GM18507 (cell line): ENCODE measurements around the gene SLC25A48.

ENCODE experiments used
- DNase-seq: peaks from one replicate; pipeline ENCODE4 v3.0.0; 2011; ENCODE audit warnings: low read depth; ENCODE audit not compliant: insufficient read length; ENCODE audit errors: extremely low spot score
- FAIRE-seq: peaks from 2 replicates; lab custom pipeline; 2011; peaks lifted over from hg19 to GRCh38; lab: Jason Lieb, UNC

SLC25A48 gene

GRCh38 chr5:135876146-135876545, 41.7 kb downstream of the SLC25A48 start:
- FAIRE-seq = no peak

GRCh38 chr5:135877570-135878155, 43.2 kb downstream of the SLC25A48 start:
- DNase-seq (no peak), FAIRE-seq (no peak)

More at GRCh38 chr5:135876146-135876545, 41.7 kb downstream of the SLC25A48 start:
- no peak for DNase-seq

- FAIRE-seq = no peak
- DNase-seq = no peak
Observed at GRCh38 chr5:135878156-135878620, 43.7 kb downstream of the SLC25A48 start.

GRCh38 chr5:135879591-135879990, 45.1 kb downstream of the SLC25A48 start:
- DNase-seq = no peak
- FAIRE-seq = no peak

DNA sequence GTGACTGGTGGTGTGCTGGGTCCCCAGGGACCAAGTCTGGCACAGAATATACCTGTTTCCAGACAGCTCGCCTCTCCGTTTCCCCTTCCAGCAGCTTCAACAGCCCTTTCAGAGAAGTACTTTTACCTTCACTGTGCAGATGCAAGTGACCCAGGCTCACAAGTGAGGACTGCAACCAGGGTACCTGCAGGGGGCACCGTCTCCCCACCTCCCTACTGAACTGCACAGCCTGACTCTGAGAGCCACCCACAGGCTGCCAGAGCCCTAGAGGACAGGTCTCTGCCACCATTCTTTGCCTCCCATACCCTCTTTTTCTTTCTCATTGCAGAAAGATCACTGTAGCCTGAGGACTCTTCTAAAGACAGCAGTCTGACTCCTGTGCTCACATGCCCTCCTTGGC, 45.8 kb downstream of the SLC25A48 start:
- DNase-seq (no peak), FAIRE-seq (no peak)

DNA sequence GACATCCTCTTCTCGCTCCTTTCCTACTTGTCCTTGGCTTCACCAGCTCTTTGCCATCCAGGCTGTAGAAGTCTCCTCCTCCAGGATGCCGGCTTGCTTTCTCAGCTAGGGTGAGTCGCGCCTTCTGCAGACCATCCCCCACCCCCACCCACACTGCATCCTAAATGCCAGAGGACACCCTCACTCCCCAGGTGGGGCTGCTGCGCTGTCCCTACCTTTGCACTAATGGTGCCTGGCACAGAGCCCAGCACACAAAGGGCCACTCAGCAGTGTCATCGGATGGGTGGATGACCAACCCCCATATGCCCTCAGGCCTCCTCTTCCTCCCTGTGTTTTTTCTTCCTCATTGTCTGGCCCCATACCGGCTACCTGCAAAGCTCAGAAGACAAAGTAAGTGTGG, 46.3 kb downstream of the SLC25A48 start:
- DNase-seq (no peak), FAIRE-seq (no peak)

DNA sequence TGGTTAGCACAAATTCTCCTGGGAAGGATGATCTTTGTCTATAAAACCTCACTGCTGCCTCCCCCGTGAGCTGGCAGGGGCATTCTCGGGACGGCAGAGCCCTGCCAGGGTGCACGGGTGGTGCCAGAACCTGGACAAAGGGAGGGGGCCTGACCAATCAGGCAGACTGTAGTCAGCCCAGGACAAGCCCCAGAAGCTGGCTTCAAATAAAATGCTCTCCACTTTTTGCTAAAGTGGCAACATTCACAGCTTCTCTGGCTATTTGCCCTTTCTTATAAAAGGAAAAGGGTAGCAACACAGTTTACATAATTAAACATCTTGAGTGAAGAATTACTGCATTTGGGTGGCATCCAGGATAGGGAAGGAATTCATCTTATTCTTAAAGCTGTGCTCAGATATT, 46.8 kb downstream of the SLC25A48 start:
- DNase-seq (no peak), FAIRE-seq (no peak)

DNA sequence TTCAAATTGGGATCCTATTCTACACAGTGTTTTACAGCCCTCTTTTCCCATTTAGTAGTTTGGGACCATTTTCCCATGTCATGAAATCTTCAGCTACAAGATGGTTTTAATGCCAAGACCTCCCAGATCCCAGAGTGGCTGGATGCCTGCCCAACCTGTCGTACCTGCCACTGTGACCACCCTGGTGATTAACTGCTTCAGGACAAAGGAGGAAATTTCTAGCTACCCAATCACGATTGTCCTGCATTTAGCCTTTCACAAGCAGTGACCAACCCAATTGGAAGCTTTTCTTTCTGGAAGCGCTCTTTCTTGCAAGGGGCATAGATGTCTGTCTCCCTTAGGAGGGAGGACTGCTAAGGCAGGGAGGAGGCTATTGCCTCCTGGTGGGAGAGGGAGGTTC, 47.4 kb downstream of the SLC25A48 start:
- FAIRE-seq = no peak
- DNase-seq = no peak

DNA sequence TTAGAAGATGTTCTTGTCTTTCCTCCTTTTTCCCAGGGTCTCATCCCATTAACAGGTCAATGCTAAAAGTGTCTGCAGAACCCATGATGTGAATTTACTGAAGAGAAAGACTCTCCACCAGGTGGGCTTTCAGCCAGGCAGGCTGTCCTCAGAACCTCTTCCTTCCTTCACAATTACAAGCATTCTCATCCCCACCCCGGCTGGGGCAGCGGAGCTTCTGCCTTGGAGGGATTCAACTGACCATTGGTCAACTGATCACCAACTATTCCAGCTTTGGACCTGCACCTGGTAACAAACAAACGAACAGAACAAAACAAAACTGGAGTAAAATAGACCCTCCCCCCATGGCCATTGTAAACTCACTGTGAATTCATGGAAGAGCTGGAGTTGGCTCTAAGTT, 48.6 kb downstream of the SLC25A48 start:
- DNase-seq = no peak
- no peak for FAIRE-seq

GRCh38 chr5:135883441-135883840, 49.0 kb downstream of the SLC25A48 start:
- no peak for DNase-seq
- no peak for FAIRE-seq

GRCh38 chr5:135885031-135885430, 50.6 kb downstream of the SLC25A48 start:
- DNase-seq = no peak
- no peak for FAIRE-seq

- FAIRE-seq = no peak
- DNase-seq = no peak
Observed at GRCh38 chr5:135886136-135886535, 51.7 kb downstream of the SLC25A48 start.

DNA sequence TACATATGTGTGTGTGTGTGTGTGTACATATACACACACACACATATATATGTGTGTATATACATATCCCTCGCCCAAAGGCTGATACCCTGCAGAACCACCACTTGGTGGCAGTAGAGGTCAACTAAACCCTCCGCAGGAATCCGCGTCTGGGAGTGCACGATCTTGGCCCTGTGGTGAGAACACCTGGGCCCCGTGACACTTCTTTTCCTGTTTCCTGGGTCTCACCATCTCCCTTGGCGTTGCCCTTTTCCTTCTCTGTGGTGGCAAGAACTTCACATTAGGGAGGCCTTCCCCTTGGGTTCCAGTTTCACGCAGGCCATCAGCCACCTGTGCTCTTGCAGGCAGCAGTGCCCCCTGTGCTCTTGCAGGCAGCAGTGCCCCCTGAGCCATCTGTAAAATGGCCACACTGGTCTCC, 53.0 kb downstream of the SLC25A48 start:
- FAIRE-seq = peak; percentile 88

DNA sequence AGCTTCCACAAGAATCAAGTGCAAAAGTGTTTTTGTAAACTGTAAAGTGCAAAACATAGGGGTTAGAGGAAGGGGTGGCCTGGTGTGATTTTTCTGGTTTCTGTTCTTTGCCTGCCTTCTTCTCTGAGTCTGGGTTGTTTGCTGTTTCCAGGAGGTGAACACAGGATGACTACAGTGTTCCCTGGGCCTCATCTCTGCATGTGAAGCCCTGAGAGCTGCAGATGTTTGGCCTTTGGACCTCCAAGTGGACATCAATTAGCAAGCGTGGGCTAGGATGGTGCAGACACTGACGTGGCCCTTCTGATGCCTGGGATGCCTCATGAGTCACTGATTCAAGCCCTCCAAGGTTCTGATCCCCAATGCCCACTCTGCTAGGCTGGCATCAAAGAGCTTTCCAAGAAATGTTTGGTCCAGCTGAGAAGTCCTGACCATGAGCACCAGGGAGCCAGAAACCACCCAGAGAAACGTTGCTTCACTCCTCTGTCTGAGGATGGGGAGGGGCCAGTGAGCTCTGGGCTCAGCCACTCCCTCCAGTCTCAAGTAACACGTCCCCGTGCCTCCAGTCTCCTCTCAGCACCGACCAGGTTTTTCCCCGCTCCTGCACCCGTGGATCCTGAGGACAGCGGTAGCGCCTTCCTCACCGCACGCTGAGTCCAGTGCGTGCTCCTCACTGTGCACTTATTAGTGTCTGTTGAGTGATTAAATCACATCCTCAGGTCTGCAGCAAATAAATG, 53.6 kb downstream of the SLC25A48 start:
- FAIRE-seq (no peak), DNase-seq (no peak)

More for the DNA sequence above, 53.0 kb downstream of the SLC25A48 start:
- DNase-seq = peak; percentile 59

- DNase-seq (no peak), FAIRE-seq (no peak)
Observed at GRCh38 chr5:135890296-135890695, 55.8 kb downstream of the SLC25A48 start.

- peak; percentile 12 for DNase-seq
- peak; percentile 63 for FAIRE-seq
Observed at GRCh38 chr5:135890867-135891266, 56.4 kb downstream of the SLC25A48 start.

DNA sequence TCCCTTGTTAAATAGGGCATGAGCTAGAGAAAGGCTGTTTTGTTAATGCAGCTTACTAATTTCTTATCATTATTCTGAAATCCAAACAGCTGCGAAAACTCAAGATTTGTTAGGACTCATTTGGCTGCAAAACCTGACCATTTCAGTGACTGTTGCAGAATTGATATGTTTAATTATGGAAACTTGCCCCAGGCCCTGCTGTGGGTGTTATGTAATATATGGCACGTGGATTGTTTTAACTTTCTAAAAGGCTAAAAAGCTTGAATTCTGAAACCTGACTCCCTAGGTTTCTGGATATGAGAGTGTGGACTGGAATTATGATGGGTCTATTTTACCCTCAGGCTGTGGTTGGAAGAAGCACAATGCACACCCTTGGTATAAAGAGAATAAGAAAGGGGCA, 56.8 kb downstream of the SLC25A48 start:
- DNase-seq = no peak
- no peak for FAIRE-seq

- DNase-seq (no peak), FAIRE-seq (no peak)
Observed at GRCh38 chr5:135891791-135892190, 57.3 kb downstream of the SLC25A48 start.

GRCh38 chr5:135894276-135894675, 59.8 kb downstream of the SLC25A48 start:
- DNase-seq (no peak), FAIRE-seq (no peak)

DNA sequence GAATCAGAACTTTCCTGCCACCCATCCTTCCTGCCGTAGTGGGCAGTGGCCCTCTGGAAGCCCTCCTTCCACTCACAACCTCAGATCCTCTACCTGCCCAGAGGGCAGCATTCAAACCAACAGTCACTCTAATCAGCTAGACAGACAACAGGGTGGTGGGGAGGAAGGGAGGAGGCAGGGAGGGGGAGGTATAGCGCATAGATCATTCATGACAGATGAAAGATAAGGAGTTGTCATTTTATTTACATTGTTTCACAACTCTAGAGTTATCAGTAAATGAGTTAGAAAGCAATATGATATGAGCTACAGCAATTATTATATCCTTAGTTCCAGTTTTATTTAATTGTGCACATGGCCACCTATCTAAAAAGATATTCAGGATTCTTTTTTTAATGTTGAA, 60.3 kb downstream of the SLC25A48 start:
- FAIRE-seq (no peak), DNase-seq (no peak)

GRCh38 chr5:135895474-135896006, 61.1 kb downstream of the SLC25A48 start, which contains the start of gene IL9:
IL9 (minus strand) TSS chr5:135895841; CDS start chr5:135895816, 25 bp downstream.
- FAIRE-seq (no peak), DNase-seq (no peak)
